GM23338 (cell line): Measurements from ENCODE around the gene CD58. TPM values are rescaled to one million over a fixed set of nuclear protein-coding genes. Genes with fewer than 3 reads are reported as not detected.

Experiments used
- ATAC-seq: fragments of 200-7000 bp; cut with Tn5 transposase; 3 replicates; pipeline ENCODE4 v1.9.1; 2020
- DNase-seq: peaks from one replicate; pipeline ENCODE4 v3.0.0-alpha.2; 2015; ENCODE audit warnings: low spot score
- H2AFZ ChIP-seq: fragments of 200-600 bp; sonication (generic); 2 replicates; pipeline ENCODE4 v1.8.0; 2016; ENCODE audit warnings: antibody characterized with exemption, mild to moderate bottlenecking, moderate library complexity
- H3F3A ChIP-seq: fragments of 200-600 bp; sonication (generic); replicated peaks from 2 replicates; pipeline ENCODE4 v1.8.0; 2017; ENCODE audit warnings: antibody characterized with exemption, mixed run types, low read depth
- H3K27ac ChIP-seq: fragments of 200-600 bp; sonication (generic); 2 replicates; pipeline ENCODE4 v1.6.1; 2016; ENCODE audit warnings: low read depth
- H3K27me3 ChIP-seq: fragments of 200-600 bp; sonication (generic); 2 replicates; pipeline ENCODE4 v1.8.0; 2016; ENCODE audit warnings: mild to moderate bottlenecking, mixed run types, moderate library complexity; ENCODE audit not compliant: insufficient read depth
- H3K36me3 ChIP-seq: fragments of 200-600 bp; sonication (generic); 2 replicates; pipeline ENCODE4 v1.8.0; 2016; ENCODE audit warnings: mild to moderate bottlenecking; ENCODE audit not compliant: insufficient read depth
- H3K4me1 ChIP-seq: fragments of 200-600 bp; sonication (generic); 2 replicates; pipeline ENCODE4 v1.8.0; 2016; ENCODE audit warnings: mild to moderate bottlenecking, moderate library complexity; ENCODE audit not compliant: insufficient read depth
- H3K4me2 ChIP-seq: fragments of 200-600 bp; sonication (generic); 2 replicates; pipeline ENCODE4 v1.7.1; 2017; ENCODE audit warnings: mixed run types
- H3K4me3 ChIP-seq: fragments of 200-600 bp; sonication (generic); 2 replicates; pipeline ENCODE4 v1.6.1; 2016; ENCODE audit warnings: mixed run types
- H3K79me2 ChIP-seq: fragments of 200-600 bp; sonication (generic); replicated peaks from 2 replicates; pipeline ENCODE4 v1.8.0; 2017; ENCODE audit warnings: mild to moderate bottlenecking; ENCODE audit not compliant: insufficient read depth
- H3K9me2 ChIP-seq: fragments of 200-600 bp; sonication (generic); 2 replicates; pipeline ENCODE4 v1.8.0; 2017; ENCODE audit not compliant: insufficient read depth
- H4K20me1 ChIP-seq: fragments of 200-600 bp; sonication (generic); replicated peaks from 2 replicates; pipeline ENCODE4 v1.8.0; 2017; ENCODE audit warnings: mild to moderate bottlenecking; ENCODE audit not compliant: insufficient read depth
- H3K27ac Mint-ChIP-seq: 2 replicates; pipeline ENCODE4 v1.8.0; 2020; ENCODE audit warnings: inconsistent platforms, mild to moderate bottlenecking, moderate library complexity, mixed read lengths
- H3K27me3 Mint-ChIP-seq: 3 replicates; pipeline ENCODE4 v1.8.0; 2022; ENCODE audit warnings: low read depth, mild to moderate bottlenecking, moderate library complexity, mixed read lengths, inconsistent platforms; ENCODE audit not compliant: insufficient read depth, poor library complexity
- H3K36me3 Mint-ChIP-seq: 3 replicates; pipeline ENCODE4 v1.8.0; 2021; ENCODE audit warnings: low read depth, mild to moderate bottlenecking, inconsistent platforms, moderate library complexity, mixed read lengths
- H3K4me1 Mint-ChIP-seq: 3 replicates; pipeline ENCODE4 v1.8.0; 2020; ENCODE audit warnings: mild to moderate bottlenecking, inconsistent platforms, mixed read lengths
- H3K4me3 Mint-ChIP-seq: 3 replicates; pipeline ENCODE4 v1.8.0; 2021; ENCODE audit warnings: moderate library complexity, mild to moderate bottlenecking, inconsistent platforms, mixed read lengths
- H3K9me3 Mint-ChIP-seq: 3 replicates; pipeline ENCODE4 v1.8.0; 2020; ENCODE audit warnings: moderate library complexity, mild to moderate bottlenecking, inconsistent platforms, mixed read lengths
- CREB1 ChIP-seq: fragments of 250-450 bp; sonication (Bioruptor Pico); IDR thresholded peaks from 2 replicates; pipeline ENCODE4 v1.5.0; 2020; ENCODE audit warnings: low read depth, mild to moderate bottlenecking, moderate library complexity
- EZH2 ChIP-seq: fragments of 200-600 bp; sonication (generic); IDR thresholded peaks from one replicate; pipeline ENCODE4 v1.8.0; 2017; ENCODE audit warnings: antibody characterized with exemption, mild to moderate bottlenecking, low read depth; ENCODE audit not compliant: unreplicated experiment
- EZH2phosphoT487 ChIP-seq: fragments of 200-600 bp; sonication (generic); IDR thresholded peaks from one replicate; pipeline ENCODE4 v1.8.1; 2018; ENCODE audit warnings: antibody characterized with exemption; ENCODE audit not compliant: unreplicated experiment
- JUNB ChIP-seq: IDR thresholded peaks from one replicate; pipeline ENCODE4 v1.6.1; 2016; ENCODE audit warnings: antibody characterized with exemption; ENCODE audit not compliant: unreplicated experiment
- NANOG ChIP-seq: IDR thresholded peaks from 2 replicates; pipeline ENCODE4 v1.6.1; 2016; ENCODE audit warnings: antibody characterized with exemption, borderline replicate concordance
- POLR2AphosphoS5 ChIP-seq: IDR thresholded peaks from 2 replicates; pipeline ENCODE4 v1.6.1; 2016; ENCODE audit warnings: antibody characterized with exemption, low read depth
- STAT1 ChIP-seq: IDR thresholded peaks from one replicate; pipeline ENCODE4 v1.6.1; 2016; ENCODE audit warnings: antibody characterized with exemption; ENCODE audit not compliant: unreplicated experiment
- ZNF114 ChIP-seq: fragments of 250-450 bp; sonication (Bioruptor Pico); IDR thresholded peaks from 2 replicates; pipeline ENCODE4 v1.5.0; 2020; ENCODE audit warnings: mild to moderate bottlenecking, moderate library complexity
- ZNF331 ChIP-seq: fragments of 250-450 bp; sonication (Bioruptor Pico); IDR thresholded peaks from 2 replicates; pipeline ENCODE4 v1.5.0; 2020; ENCODE audit warnings: low read depth, mild to moderate bottlenecking, moderate library complexity
- ZNF462 ChIP-seq: fragments of 250-450 bp; sonication (Bioruptor Pico); IDR thresholded peaks from 2 replicates; pipeline ENCODE4 v1.5.0; 2020; ENCODE audit warnings: mild to moderate bottlenecking, moderate library complexity
- polyA plus RNA-seq: library from polyadenylated mRNA; unstranded; fragments of >200 nt; fragmentation: Nextera tagmentation; extraction: Ambion mirVana; gene quantifications from 2 replicates; pipeline ENCODE4 v1.2.1, GENCODE V29; 2016
- total RNA-seq: library from RNA; depleted of rRNA; stranded (reverse); fragments of >200 nt; shearing (Covaris generic); gene quantifications from 2 replicates; pipeline ENCODE4 v1.2.3, GENCODE V29; 2014
- TF ChIP-seq, protein P1 (sequence below), 2 experiments: fragments of 200-600 bp in 1 of 2; sonication (generic) in 1 of 2; conservative IDR thresholded peaks; 2 replicates each; pipeline versions ENCODE4 v1.5.1 to v1.6.1; 2016 to 2017; ENCODE audit warnings: antibody characterized with exemption in 2 of 2, low read depth in 2 of 2, mild to moderate bottlenecking in 2 of 2, moderate library complexity in 1 of 2
- TF ChIP-seq, protein P2 (sequence below): IDR thresholded peaks from one replicate; pipeline ENCODE4 v1.6.1; 2018; ENCODE audit warnings: antibody characterized with exemption; ENCODE audit not compliant: unreplicated experiment
- TF ChIP-seq, protein P3 (sequence below): IDR thresholded peaks from 2 replicates; pipeline ENCODE4 v1.6.1; 2016; ENCODE audit warnings: antibody characterized with exemption

Gene CD58
- total and polyA plus RNA-seq, 2 experiments from 2014 or later: 9.2 to 12.5 TPM

DNA sequence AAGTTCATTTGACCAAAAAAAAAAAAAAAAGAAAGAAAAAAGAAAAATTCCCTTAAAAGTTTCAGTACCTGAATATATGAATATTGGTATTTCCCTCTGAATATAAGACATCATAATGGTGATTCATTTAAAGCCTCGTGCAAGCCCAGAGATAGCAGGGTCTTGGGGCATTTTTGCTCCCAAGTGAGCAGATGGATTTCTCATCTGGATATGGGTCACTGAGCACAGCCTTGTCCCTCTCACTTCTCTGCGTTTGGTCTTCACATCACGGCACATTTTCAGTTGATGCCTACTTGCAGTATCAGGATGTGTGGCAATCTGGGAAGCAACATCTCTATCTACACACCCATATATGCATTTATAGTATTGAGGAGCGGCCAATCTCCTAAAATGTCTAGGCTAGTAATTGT is 12.7 kb downstream of the CD58 start:
- H4K20me1 ChIP-seq: no peaks in the 10 kb centered on the region
- H3K9me3 Mint-ChIP-seq: peaks cover 9% of the 10 kb centered on the region
- H3K9me2 ChIP-seq: no peaks in the 10 kb centered on the region
- no peaks in the 10 kb centered on the region for H3K27me3 ChIP-seq
- no peaks in the 10 kb centered on the region for H3K36me3 ChIP-seq
- ATAC-seq (no peak), DNase-seq (no peak)
- no peak overlapping the region for H3K4me3 ChIP-seq
- no peak overlapping the region for H3K27ac Mint-ChIP-seq
- H3K27me3 Mint-ChIP-seq: no peaks in the 10 kb centered on the region
- no peak overlapping the region for H3K27ac ChIP-seq
- peaks cover 7% of the 10 kb centered on the region for H3K4me1 Mint-ChIP-seq
- no peak overlapping the region for H2AFZ ChIP-seq
- no peaks in the 10 kb centered on the region; the same call in 1 of the 2 replicates for H3K79me2 ChIP-seq
- peaks cover 9% of the 10 kb centered on the region for H3K36me3 Mint-ChIP-seq
- TF ChIP-seq CREB1 (CRISPR knock-in tag) (no peak), ZNF331 (CRISPR knock-in tag) (no peak), POLR2AphosphoS5 (no peak), EZH2phosphoT487 (no peak), ZNF114 (CRISPR knock-in tag) (no peak), NANOG (no peak), ZNF462 (no peak), STAT1 (no peak), EZH2 (no peak), JUNB (no peak)
- TF ChIP-seq, protein P1, sequence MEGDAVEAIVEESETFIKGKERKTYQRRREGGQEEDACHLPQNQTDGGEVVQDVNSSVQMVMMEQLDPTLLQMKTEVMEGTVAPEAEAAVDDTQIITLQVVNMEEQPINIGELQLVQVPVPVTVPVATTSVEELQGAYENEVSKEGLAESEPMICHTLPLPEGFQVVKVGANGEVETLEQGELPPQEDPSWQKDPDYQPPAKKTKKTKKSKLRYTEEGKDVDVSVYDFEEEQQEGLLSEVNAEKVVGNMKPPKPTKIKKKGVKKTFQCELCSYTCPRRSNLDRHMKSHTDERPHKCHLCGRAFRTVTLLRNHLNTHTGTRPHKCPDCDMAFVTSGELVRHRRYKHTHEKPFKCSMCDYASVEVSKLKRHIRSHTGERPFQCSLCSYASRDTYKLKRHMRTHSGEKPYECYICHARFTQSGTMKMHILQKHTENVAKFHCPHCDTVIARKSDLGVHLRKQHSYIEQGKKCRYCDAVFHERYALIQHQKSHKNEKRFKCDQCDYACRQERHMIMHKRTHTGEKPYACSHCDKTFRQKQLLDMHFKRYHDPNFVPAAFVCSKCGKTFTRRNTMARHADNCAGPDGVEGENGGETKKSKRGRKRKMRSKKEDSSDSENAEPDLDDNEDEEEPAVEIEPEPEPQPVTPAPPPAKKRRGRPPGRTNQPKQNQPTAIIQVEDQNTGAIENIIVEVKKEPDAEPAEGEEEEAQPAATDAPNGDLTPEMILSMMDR (conservative IDR thresholded peaks at IDR 0.05; ENCODE audit: low read depth in 2 of 2): no peak
- TF ChIP-seq, protein P2, sequence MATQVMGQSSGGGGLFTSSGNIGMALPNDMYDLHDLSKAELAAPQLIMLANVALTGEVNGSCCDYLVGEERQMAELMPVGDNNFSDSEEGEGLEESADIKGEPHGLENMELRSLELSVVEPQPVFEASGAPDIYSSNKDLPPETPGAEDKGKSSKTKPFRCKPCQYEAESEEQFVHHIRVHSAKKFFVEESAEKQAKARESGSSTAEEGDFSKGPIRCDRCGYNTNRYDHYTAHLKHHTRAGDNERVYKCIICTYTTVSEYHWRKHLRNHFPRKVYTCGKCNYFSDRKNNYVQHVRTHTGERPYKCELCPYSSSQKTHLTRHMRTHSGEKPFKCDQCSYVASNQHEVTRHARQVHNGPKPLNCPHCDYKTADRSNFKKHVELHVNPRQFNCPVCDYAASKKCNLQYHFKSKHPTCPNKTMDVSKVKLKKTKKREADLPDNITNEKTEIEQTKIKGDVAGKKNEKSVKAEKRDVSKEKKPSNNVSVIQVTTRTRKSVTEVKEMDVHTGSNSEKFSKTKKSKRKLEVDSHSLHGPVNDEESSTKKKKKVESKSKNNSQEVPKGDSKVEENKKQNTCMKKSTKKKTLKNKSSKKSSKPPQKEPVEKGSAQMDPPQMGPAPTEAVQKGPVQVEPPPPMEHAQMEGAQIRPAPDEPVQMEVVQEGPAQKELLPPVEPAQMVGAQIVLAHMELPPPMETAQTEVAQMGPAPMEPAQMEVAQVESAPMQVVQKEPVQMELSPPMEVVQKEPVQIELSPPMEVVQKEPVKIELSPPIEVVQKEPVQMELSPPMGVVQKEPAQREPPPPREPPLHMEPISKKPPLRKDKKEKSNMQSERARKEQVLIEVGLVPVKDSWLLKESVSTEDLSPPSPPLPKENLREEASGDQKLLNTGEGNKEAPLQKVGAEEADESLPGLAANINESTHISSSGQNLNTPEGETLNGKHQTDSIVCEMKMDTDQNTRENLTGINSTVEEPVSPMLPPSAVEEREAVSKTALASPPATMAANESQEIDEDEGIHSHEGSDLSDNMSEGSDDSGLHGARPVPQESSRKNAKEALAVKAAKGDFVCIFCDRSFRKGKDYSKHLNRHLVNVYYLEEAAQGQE: no peak
- TF ChIP-seq, protein P3, sequence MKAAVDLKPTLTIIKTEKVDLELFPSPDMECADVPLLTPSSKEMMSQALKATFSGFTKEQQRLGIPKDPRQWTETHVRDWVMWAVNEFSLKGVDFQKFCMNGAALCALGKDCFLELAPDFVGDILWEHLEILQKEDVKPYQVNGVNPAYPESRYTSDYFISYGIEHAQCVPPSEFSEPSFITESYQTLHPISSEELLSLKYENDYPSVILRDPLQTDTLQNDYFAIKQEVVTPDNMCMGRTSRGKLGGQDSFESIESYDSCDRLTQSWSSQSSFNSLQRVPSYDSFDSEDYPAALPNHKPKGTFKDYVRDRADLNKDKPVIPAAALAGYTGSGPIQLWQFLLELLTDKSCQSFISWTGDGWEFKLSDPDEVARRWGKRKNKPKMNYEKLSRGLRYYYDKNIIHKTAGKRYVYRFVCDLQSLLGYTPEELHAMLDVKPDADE: no peak
- no peak overlapping the region for H3K4me3 Mint-ChIP-seq
- H3F3A ChIP-seq: no peaks in the 10 kb centered on the region
- H3K4me1 ChIP-seq: no peaks in the 10 kb centered on the region
- H3K4me2 ChIP-seq: no peak overlapping the region
